Vagina (tissue), 2 donors: ENCODE measurements around the gene ZNRF2. TPM values are rescaled to one million over a fixed set of nuclear protein-coding genes. Genes with fewer than 3 reads are reported as not detected.
A peak's percentile ranks its signal among the peaks of the same experiment; 100 is the strongest.

Experiments
- DNase-seq, 2 donors: peaks; one replicate each; pipeline ENCODE4 v3.0.0-alpha.2; 2017; ENCODE audit errors: extremely low spot score in 2 of 2
- H3K27ac ChIP-seq: fragments of 200-600 bp; sonication (generic); one replicate; pipeline ENCODE4 v1.5.1; 2019
- H3K27me3 ChIP-seq: fragments of 200-600 bp; sonication (generic); one replicate; pipeline ENCODE4 v1.5.1; 2019
- H3K36me3 ChIP-seq, 2 donors: fragments of 200-600 bp; sonication (generic); one replicate each; pipeline ENCODE4 v1.5.1; 2017 to 2019
- H3K4me1 ChIP-seq: fragments of 200-600 bp; sonication (generic); one replicate; pipeline ENCODE4 v1.5.1; 2019
- H3K4me3 ChIP-seq, 2 donors: fragments of 200-600 bp; sonication (generic); 1 replicate in 1 of 2; 2 replicates in 1 of 2; pipeline ENCODE4 v1.5.1; 2016 to 2019
- H3K9me3 ChIP-seq: fragments of 200-600 bp; sonication (generic); one replicate; pipeline ENCODE4 v1.5.1; 2019
- POLR2A ChIP-seq, 2 donors: fragments of 450-650 bp; IDR thresholded peaks; one replicate each; pipeline ENCODE4 v1.6.1; 2017; ENCODE audit warnings: antibody characterized with exemption in 2 of 2, mild to moderate bottlenecking in 2 of 2, moderate library complexity in 2 of 2
- POLR2AphosphoS5 ChIP-seq, 2 donors: sonication (generic); formaldehyde crosslinking; IDR thresholded peaks; one replicate each; pipeline ENCODE4 v1.9.0; 2017; ENCODE audit warnings: antibody characterized with exemption in 2 of 2, mild to moderate bottlenecking in 2 of 2, low read depth in 1 of 2; ENCODE audit not compliant: insufficient read depth in 1 of 2
- intact Hi-C: fragments of 100-400 bp; cut with DNase I; formaldehyde crosslinking; loops from one replicate; pipeline ENCODE4 v1.15.1; 2023
- total RNA-seq: library from RNA; depleted of rRNA; stranded (reverse); fragments of >200 nt; gene quantifications from one replicate; pipeline ENCODE4 v1.2.3, GENCODE V29; 2016
- TF ChIP-seq, protein P1 (sequence below), 3 experiments: fragments of 450-650 bp in 2 of 3; fragments of 200-600 bp in 1 of 3; sonication (generic) in 1 of 3; IDR thresholded peaks; one replicate each; pipeline ENCODE4 v1.5.1; 2017 to 2019; ENCODE audit warnings: antibody characterized with exemption in 3 of 3, mild to moderate bottlenecking in 2 of 3, moderate library complexity in 2 of 3

Gene ZNRF2
- total RNA-seq, 1 donor from 2014 or later, result 21.9 TPM

DNA sequence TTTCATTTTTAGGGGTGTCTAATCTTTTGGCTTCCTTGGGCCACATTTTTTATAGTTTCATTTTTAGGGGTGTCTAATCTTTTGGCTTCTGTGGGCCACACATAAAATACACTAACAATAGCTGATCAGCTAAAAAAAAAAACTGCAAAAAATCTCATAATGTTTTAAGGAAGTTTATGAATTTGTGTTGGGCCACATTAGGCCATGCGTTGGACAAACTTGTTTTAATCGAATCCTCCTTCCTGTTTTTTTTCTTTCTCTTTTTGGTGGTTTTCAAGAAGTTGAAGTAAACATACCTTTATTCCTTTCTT, 37.4 kb downstream of the ZNRF2 start:
- peaks cover 42% of the 10 kb centered on the region for H3K4me1 ChIP-seq
- no peaks in the 10 kb centered on the region for H3K27me3 ChIP-seq
- H3K27ac ChIP-seq, result peak overlapping the region; percentile 59
- no peak for TF ChIP-seq POLR2AphosphoS5 (IDR thresholded peaks at IDR 0.05; ENCODE audit: insufficient read depth in 1 of 2, low read depth in 1 of 2)
- intact Hi-C loops, result no loop called here
- H3K4me3 ChIP-seq, result peak overlapping the region; percentile 0 to 16
- DNase-seq, result no peak
- H3K9me3 ChIP-seq, result no peaks in the 10 kb centered on the region
- H3K36me3 ChIP-seq, result no peaks in the 10 kb centered on the region

DNA sequence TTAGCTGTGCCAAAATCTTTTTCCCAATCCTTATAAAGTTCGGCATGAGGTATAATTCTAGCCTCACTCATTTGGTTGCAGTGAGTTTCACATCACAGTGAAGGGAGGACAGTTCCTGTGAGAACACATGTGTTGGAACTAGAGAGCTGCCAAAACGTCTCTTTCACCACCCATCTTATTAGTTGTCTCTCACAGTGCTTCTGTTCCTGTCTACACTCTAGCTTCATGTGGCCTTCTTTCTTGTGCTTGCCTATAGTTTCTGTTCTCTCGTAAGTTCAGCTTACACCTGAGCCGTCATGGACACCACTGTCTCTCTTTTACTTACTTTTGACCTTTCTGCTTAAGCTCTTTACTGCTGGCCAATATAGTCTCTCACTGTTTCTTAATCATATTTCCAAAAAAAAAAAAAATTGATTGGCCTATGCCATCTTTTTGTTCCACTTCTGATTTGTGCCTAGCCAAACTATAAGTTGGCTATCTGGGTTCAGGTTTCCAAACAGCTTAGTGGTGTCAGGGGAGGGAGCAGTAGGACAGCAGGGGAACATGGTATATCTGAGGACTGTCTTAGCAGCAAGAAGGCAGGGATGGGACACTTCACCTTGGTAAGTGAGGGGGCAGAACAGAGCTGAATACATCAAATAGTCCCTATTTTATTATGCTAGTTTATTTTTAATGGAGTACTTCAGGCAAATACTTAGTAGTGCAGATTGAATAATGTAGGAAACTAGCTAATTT, 38.0 kb downstream of the ZNRF2 start:
- Histone ChIP-seq H3K4me1 (peaks cover 42% of the 10 kb centered on the region), H3K9me3 (no peaks in the 10 kb centered on the region), H3K27ac (peak overlapping the region; percentile 59), H3K4me3 (peak overlapping the region in 1 of 2 donors; percentile 16), H3K27me3 (no peaks in the 10 kb centered on the region), H3K36me3 (no peaks in the 10 kb centered on the region)
- intact Hi-C loops, result no loop called here
- TF ChIP-seq POLR2AphosphoS5 (IDR thresholded peaks at IDR 0.05; ENCODE audit: insufficient read depth in 1 of 2, low read depth in 1 of 2), result no peak
- TF ChIP-seq POLR2A (IDR thresholded peaks at IDR 0.05), result no peak
- TF ChIP-seq, protein P1, sequence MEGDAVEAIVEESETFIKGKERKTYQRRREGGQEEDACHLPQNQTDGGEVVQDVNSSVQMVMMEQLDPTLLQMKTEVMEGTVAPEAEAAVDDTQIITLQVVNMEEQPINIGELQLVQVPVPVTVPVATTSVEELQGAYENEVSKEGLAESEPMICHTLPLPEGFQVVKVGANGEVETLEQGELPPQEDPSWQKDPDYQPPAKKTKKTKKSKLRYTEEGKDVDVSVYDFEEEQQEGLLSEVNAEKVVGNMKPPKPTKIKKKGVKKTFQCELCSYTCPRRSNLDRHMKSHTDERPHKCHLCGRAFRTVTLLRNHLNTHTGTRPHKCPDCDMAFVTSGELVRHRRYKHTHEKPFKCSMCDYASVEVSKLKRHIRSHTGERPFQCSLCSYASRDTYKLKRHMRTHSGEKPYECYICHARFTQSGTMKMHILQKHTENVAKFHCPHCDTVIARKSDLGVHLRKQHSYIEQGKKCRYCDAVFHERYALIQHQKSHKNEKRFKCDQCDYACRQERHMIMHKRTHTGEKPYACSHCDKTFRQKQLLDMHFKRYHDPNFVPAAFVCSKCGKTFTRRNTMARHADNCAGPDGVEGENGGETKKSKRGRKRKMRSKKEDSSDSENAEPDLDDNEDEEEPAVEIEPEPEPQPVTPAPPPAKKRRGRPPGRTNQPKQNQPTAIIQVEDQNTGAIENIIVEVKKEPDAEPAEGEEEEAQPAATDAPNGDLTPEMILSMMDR (IDR thresholded peaks at IDR 0.05), result no peak
- no peak for DNase-seq

DNA sequence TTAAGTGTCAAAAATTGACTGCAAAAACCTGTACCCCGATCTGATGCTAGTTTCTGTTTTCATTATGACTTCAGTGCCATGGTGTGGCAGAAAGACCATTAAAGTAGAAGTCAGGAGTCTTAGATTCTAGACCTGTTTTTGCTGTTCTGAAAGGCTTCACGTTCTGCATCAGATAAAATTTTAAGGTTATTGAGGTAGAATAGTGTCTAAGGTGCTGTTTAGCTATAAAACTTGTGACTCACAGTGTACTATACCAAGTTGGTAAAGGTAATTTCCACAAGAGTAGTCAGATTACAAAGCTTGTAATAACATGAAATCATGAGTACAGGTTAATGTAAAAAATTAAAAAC, 38.6 kb downstream of the ZNRF2 start:
- H3K4me1 ChIP-seq, result peaks cover 45% of the 10 kb centered on the region
- H3K36me3 ChIP-seq, result no peaks in the 10 kb centered on the region
- intact Hi-C loops, result no loop called here
- no peak for DNase-seq
- no peak overlapping the region for H3K4me3 ChIP-seq
- peak overlapping the region; percentile 59 for H3K27ac ChIP-seq
- H3K9me3 ChIP-seq, result no peaks in the 10 kb centered on the region
- no peaks in the 10 kb centered on the region for H3K27me3 ChIP-seq
- TF ChIP-seq POLR2AphosphoS5 (IDR thresholded peaks at IDR 0.05; ENCODE audit: insufficient read depth in 1 of 2, low read depth in 1 of 2) (no peak), POLR2A (IDR thresholded peaks at IDR 0.05) (no peak)
- TF ChIP-seq, protein P1 (IDR thresholded peaks at IDR 0.05), result no peak

DNA sequence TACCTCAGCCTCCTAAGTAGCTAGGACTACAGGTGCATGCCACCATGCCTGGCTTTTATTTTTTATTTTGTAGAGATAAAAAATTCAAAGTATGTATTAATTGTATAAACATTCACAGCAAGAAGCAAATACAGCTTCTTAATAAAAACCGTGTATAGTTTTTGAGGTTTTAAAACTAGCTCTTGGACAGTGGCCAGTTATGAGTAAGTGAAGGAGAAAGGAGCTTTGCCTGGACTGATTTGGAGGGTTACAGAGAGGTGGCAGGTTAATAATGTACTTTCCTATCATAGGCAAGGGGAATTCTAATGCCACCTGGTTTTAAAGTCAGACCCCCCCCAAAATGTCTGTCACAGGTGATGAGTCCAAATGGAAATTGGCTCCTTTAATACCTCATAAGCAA, 43.4 kb downstream of the ZNRF2 start:
- TF ChIP-seq POLR2A (IDR thresholded peaks at IDR 0.05), result no peak
- TF ChIP-seq, protein P1 (IDR thresholded peaks at IDR 0.05), result no peak
- no peak for TF ChIP-seq POLR2AphosphoS5 (IDR thresholded peaks at IDR 0.05; ENCODE audit: insufficient read depth in 1 of 2, low read depth in 1 of 2)
- intact Hi-C loops, result no loop called here
- no peak overlapping the region for H3K27ac ChIP-seq

DNA sequence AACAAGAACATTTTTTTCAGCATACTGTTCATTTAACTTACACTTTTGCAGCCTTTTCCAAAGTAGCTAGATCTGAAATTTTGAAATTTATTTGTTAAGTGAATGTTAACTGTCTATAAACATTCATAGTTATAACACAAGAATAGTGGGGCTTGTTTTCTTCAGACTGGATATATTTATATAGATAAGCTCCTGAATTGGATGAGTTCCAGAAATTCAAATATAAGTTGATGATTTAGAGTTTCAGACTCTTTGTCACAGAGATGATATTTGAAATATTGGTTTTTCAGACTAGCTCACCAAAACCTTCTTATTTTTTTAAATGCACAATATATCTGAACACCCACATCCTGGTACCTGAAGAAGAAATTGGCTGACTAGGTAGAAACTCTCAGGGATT, 44.0 kb downstream of the ZNRF2 start:
- peaks cover 31% of the 10 kb centered on the region for H3K4me1 ChIP-seq
- no peaks in the 10 kb centered on the region for H3K9me3 ChIP-seq
- intact Hi-C loops, result no loop called here
- TF ChIP-seq POLR2AphosphoS5 (IDR thresholded peaks at IDR 0.05; ENCODE audit: insufficient read depth in 1 of 2, low read depth in 1 of 2), result no peak
- TF ChIP-seq, protein P1 (IDR thresholded peaks at IDR 0.05), result no peak
- DNase-seq, result no peak
- H3K27me3 ChIP-seq, result no peaks in the 10 kb centered on the region
- no peak overlapping the region for H3K4me3 ChIP-seq
- no peak overlapping the region for H3K27ac ChIP-seq
- H3K36me3 ChIP-seq, result no peaks in the 10 kb centered on the region

More for the DNA sequence above, 43.4 kb downstream of the ZNRF2 start:
- Histone ChIP-seq H3K9me3 (no peaks in the 10 kb centered on the region), H3K27me3 (no peaks in the 10 kb centered on the region), H3K4me3 (no peak overlapping the region), H3K36me3 (no peaks in the 10 kb centered on the region), H3K4me1 (peaks cover 37% of the 10 kb centered on the region)
- no peak for DNase-seq
